Astrocyte (in vitro differentiated cells and primary cell): ENCODE results near the gene CHD6. TPM values are rescaled to one million over a fixed set of nuclear protein-coding genes. Genes with fewer than 3 reads are reported as not detected.

Experiments used
- DNase-seq: peaks from one replicate; pipeline ENCODE4 v3.0.0-alpha.2; 2010; ENCODE audit warnings: low read depth
- FAIRE-seq: peaks from 2 replicates; lab custom pipeline; 2011; peaks lifted over from hg19 to GRCh38; lab: Jason Lieb, UNC
- H2AFZ ChIP-seq: 2 replicates; pipeline ENCODE4 v1.6.0; 2012; ENCODE audit warnings: low read depth, low read length, inconsistent platforms
- H3K27ac ChIP-seq: 2 replicates; pipeline ENCODE4 v1.5.1; 2011; ENCODE audit warnings: low read depth, low read length, inconsistent platforms
- H3K27me3 ChIP-seq: 2 replicates; pipeline ENCODE4 v1.6.0; 2011; ENCODE audit warnings: low read length, inconsistent platforms; ENCODE audit not compliant: insufficient read depth
- H3K36me3 ChIP-seq: 2 replicates; pipeline ENCODE4 v1.5.1; 2011; ENCODE audit warnings: low read length, inconsistent platforms; ENCODE audit not compliant: insufficient read depth
- H3K4me1 ChIP-seq: 2 replicates; pipeline ENCODE4 v1.5.1; 2011; ENCODE audit warnings: low read length, inconsistent platforms; ENCODE audit not compliant: insufficient read depth
- H3K4me2 ChIP-seq: 2 replicates; pipeline ENCODE4 v1.6.0; 2012; ENCODE audit warnings: low read length, inconsistent platforms
- H3K4me3 ChIP-seq: 2 replicates; pipeline ENCODE4 v1.5.1; 2011; ENCODE audit warnings: low read depth, mild to moderate bottlenecking, low read length, inconsistent platforms; ENCODE audit not compliant: insufficient read depth
- H3K79me2 ChIP-seq: 2 replicates; pipeline ENCODE4 v1.6.0; 2012; ENCODE audit warnings: mild to moderate bottlenecking, low read length, inconsistent platforms; ENCODE audit not compliant: insufficient read depth
- H3K9ac ChIP-seq: 2 replicates; pipeline ENCODE4 v1.6.0; 2012; ENCODE audit warnings: mild to moderate bottlenecking, low read length, inconsistent platforms
- H3K9me3 ChIP-seq: 2 replicates; pipeline ENCODE4 v1.5.1; 2012; ENCODE audit warnings: low read depth, mild to moderate bottlenecking, low read length, inconsistent platforms; ENCODE audit not compliant: insufficient read depth
- H4K20me1 ChIP-seq: 2 replicates; pipeline ENCODE4 v1.6.0; 2012; ENCODE audit warnings: low read length, inconsistent platforms; ENCODE audit not compliant: insufficient read depth
- H3K27ac Mint-ChIP-seq: one replicate; pipeline ENCODE4 v1.8.0; 2021; ENCODE audit warnings: mild to moderate bottlenecking, mixed read lengths; ENCODE audit not compliant: unreplicated experiment
- H3K27me3 Mint-ChIP-seq: one replicate; pipeline ENCODE4 v1.8.0; 2021; ENCODE audit warnings: low read depth, mixed read lengths; ENCODE audit not compliant: unreplicated experiment
- H3K36me3 Mint-ChIP-seq: one replicate; pipeline ENCODE4 v1.8.0; 2021; ENCODE audit warnings: low read depth, mixed read lengths; ENCODE audit not compliant: unreplicated experiment
- H3K4me1 Mint-ChIP-seq: one replicate; pipeline ENCODE4 v1.8.0; 2021; ENCODE audit warnings: low read depth, mixed read lengths; ENCODE audit not compliant: unreplicated experiment
- H3K4me3 Mint-ChIP-seq: one replicate; pipeline ENCODE4 v1.8.0; 2021; ENCODE audit warnings: mild to moderate bottlenecking, moderate library complexity, mixed read lengths; ENCODE audit not compliant: unreplicated experiment
- H3K9me3 Mint-ChIP-seq: one replicate; pipeline ENCODE4 v1.8.0; 2021; ENCODE audit warnings: mild to moderate bottlenecking, mixed read lengths; ENCODE audit not compliant: unreplicated experiment
- EZH2 ChIP-seq: IDR thresholded peaks from 2 replicates; pipeline ENCODE4 v1.6.1; 2012; ENCODE audit warnings: mild to moderate bottlenecking, low read length, inconsistent platforms; ENCODE audit not compliant: insufficient read depth
- total RNA-seq: library from RNA; stranded (reverse); gene quantifications from 2 replicates; pipeline ENCODE4 v1.2.1, GENCODE V29; 2021
- TF ChIP-seq, protein P1 (sequence below): IDR thresholded peaks from 2 replicates; pipeline ENCODE4 v1.5.1; 2011; ENCODE audit warnings: low read depth, mild to moderate bottlenecking, inconsistent platforms, low read length, moderate library complexity; ENCODE audit not compliant: insufficient read depth

The CHD6 gene
- total RNA-seq, 1 donor from 2014 or later = 44.7 TPM

GRCh38 chr20:41512624-41513023 is 105.6 kb downstream of the CHD6 start:
- no peak overlapping the region for H3K4me3 ChIP-seq
- no peaks in the 10 kb centered on the region for H3K9me3 ChIP-seq
- Mint-ChIP-seq H3K4me1 (peaks cover 10% of the 10 kb centered on the region), H3K27ac (no peak overlapping the region), H3K4me3 (no peak overlapping the region), H3K9me3 (no peaks in the 10 kb centered on the region), H3K36me3 (peaks cover 14% of the 10 kb centered on the region), H3K27me3 (no peaks in the 10 kb centered on the region)
- H3K4me2 ChIP-seq = no peak overlapping the region
- no peak overlapping the region for H2AFZ ChIP-seq
- peaks cover 22% of the 10 kb centered on the region for H4K20me1 ChIP-seq
- no peaks in the 10 kb centered on the region for H3K79me2 ChIP-seq
- no peak for TF ChIP-seq EZH2
- TF ChIP-seq, protein P1, sequence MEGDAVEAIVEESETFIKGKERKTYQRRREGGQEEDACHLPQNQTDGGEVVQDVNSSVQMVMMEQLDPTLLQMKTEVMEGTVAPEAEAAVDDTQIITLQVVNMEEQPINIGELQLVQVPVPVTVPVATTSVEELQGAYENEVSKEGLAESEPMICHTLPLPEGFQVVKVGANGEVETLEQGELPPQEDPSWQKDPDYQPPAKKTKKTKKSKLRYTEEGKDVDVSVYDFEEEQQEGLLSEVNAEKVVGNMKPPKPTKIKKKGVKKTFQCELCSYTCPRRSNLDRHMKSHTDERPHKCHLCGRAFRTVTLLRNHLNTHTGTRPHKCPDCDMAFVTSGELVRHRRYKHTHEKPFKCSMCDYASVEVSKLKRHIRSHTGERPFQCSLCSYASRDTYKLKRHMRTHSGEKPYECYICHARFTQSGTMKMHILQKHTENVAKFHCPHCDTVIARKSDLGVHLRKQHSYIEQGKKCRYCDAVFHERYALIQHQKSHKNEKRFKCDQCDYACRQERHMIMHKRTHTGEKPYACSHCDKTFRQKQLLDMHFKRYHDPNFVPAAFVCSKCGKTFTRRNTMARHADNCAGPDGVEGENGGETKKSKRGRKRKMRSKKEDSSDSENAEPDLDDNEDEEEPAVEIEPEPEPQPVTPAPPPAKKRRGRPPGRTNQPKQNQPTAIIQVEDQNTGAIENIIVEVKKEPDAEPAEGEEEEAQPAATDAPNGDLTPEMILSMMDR = no peak
- FAIRE-seq = no peak
- DNase-seq = no peak
- H3K4me1 ChIP-seq = no peaks in the 10 kb centered on the region
- H3K9ac ChIP-seq = no peak overlapping the region
- H3K27me3 ChIP-seq = no peaks in the 10 kb centered on the region
- H3K36me3 ChIP-seq = peaks cover 4% of the 10 kb centered on the region
- no peak overlapping the region for H3K27ac ChIP-seq

DNA sequence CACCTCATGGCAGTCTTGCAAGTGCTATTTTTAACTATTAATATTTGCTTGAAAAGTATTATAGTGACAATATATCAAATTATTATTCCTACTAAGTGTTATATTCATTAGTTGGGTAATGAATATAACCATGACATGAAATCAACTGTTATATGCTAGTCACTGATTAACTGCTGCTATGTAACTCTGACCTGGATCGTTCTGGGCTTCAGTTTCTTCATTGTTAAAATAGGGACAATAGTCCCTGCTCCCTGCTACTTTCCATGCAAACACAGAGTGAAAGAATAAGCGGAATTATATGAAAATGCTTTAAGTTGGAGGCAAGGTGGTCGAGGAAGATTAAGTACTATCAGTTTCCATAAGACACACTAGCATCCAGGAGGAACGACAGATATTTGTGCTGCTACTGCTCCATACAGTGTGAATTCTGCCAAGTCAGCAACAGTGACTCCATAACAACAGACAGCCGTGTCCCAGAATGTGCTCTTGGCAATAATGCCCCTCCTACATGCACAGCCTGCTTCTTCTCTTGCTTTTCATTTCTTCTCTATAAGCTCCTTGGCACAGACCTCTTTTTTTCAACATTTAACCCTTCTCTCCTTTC is 107.2 kb downstream of the CHD6 start:
- no peak for FAIRE-seq
- Histone ChIP-seq H3K9me3 (no peaks in the 10 kb centered on the region), H3K4me3 (no peak overlapping the region), H3K27me3 (no peaks in the 10 kb centered on the region), H3K9ac (no peak overlapping the region), H3K79me2 (no peaks in the 10 kb centered on the region), H4K20me1 (peaks cover 9% of the 10 kb centered on the region), H3K36me3 (peaks cover 4% of the 10 kb centered on the region), H2AFZ (no peak overlapping the region), H3K4me2 (no peak overlapping the region), H3K4me1 (no peaks in the 10 kb centered on the region), H3K27ac (no peak overlapping the region)
- no peak overlapping the region for H3K4me3 Mint-ChIP-seq
- peaks cover 14% of the 10 kb centered on the region for H3K36me3 Mint-ChIP-seq
- no peak for DNase-seq
- no peak overlapping the region for H3K27ac Mint-ChIP-seq
- H3K27me3 Mint-ChIP-seq = no peaks in the 10 kb centered on the region
- peaks cover 14% of the 10 kb centered on the region for H3K4me1 Mint-ChIP-seq
- TF ChIP-seq, protein P1 = no peak
- TF ChIP-seq EZH2 = no peak
- no peaks in the 10 kb centered on the region for H3K9me3 Mint-ChIP-seq

DNA sequence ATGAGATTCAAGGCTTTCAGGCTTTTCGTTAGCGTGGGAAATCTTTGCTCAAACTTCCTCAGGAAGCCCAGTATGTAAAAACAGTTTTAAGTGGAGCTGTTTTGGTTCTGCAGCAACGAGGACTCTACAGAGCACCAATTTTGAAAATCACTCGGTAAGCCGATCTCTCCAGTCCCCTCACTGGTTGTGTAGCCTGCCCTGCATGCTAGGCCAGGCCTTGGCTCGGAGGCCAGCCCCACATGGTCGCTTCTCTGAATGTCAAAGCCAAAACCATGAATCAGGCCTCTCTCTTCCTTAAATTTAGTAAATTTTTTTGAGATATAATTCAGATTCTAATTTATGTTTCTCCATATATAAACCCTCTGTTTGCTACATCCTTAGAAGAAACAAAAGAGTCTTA is 108.0 kb downstream of the CHD6 start:
- TF ChIP-seq, protein P1 = no peak
- TF ChIP-seq EZH2 = no peak
- Histone ChIP-seq H3K4me3 (no peak overlapping the region), H3K36me3 (peaks cover 4% of the 10 kb centered on the region), H4K20me1 (peaks cover 9% of the 10 kb centered on the region), H3K4me1 (no peaks in the 10 kb centered on the region), H2AFZ (no peak overlapping the region), H3K27me3 (no peaks in the 10 kb centered on the region), H3K4me2 (no peak overlapping the region), H3K27ac (no peak overlapping the region), H3K9me3 (no peaks in the 10 kb centered on the region), H3K9ac (no peak overlapping the region), H3K79me2 (no peaks in the 10 kb centered on the region)
- no peak for FAIRE-seq
- Mint-ChIP-seq H3K27me3 (no peaks in the 10 kb centered on the region), H3K9me3 (no peaks in the 10 kb centered on the region), H3K4me1 (peaks cover 17% of the 10 kb centered on the region), H3K4me3 (no peak overlapping the region), H3K36me3 (peaks cover 14% of the 10 kb centered on the region), H3K27ac (no peak overlapping the region)
- DNase-seq = no peak
